NCI-H2227 (cell line): ENCODE data around the gene CD46.
A peak's percentile ranks its signal among the peaks of the same experiment; 100 is the strongest.
"Not testable (repeated sequence)": the region's sequence is repeated elsewhere in the genome, so short reads cannot be mapped to it uniquely, and the experiment has no call there.

Source experiments
- DNase-seq: peaks from one replicate; lab custom pipeline; 2025; ENCODE audit not compliant: unreplicated experiment; lab: John Stamatoyannopoulos, UW

The CD46 gene

GRCh38 chr1:207751790-207752455, at the start of gene CD46:
TSS of gene CD46 (plus strand) at chr1:207752054. CDS start at chr1:207752213, 159 bp downstream.
- peak; percentile 97 for DNase-seq

- no peak for DNase-seq
These were observed 49.5 kb upstream of the CD46 start for GRCh38 chr1:207702317-207702716.

GRCh38 chr1:207703712-207704111, 48.1 kb upstream of the CD46 start:
- DNase-seq, result no peak

GRCh38 chr1:207708004-207708403, 43.9 kb upstream of the CD46 start:
- DNase-seq, result not testable (repeated sequence)

- DNase-seq, result no peak
These were observed 40.6 kb upstream of the CD46 start for GRCh38 chr1:207711285-207711684.

- DNase-seq, result not testable (repeated sequence)
These were observed 39.2 kb upstream of the CD46 start for GRCh38 chr1:207712701-207713100.

- DNase-seq, result no peak
These were observed 38.3 kb upstream of the CD46 start for GRCh38 chr1:207713529-207713928.

GRCh38 chr1:207719234-207719633, 32.6 kb upstream of the CD46 start:
- no peak for DNase-seq

- DNase-seq, result not testable (repeated sequence)
These were observed 23.5 kb upstream of the CD46 start for GRCh38 chr1:207728200-207728858.

- not testable (repeated sequence) for DNase-seq
These were observed 14.2 kb upstream of the CD46 start for GRCh38 chr1:207737503-207738157.

- not testable (repeated sequence) for DNase-seq
These were observed 13.6 kb upstream of the CD46 start for GRCh38 chr1:207738158-207738659.

- no peak for DNase-seq
These were observed 11.6 kb upstream of the CD46 start for GRCh38 chr1:207740207-207740606.

- DNase-seq, result no peak
These were observed 8.9 kb upstream of the CD46 start for GRCh38 chr1:207742850-207743555.

GRCh38 chr1:207744000-207744534, 7.8 kb upstream of the CD46 start:
- no peak for DNase-seq

GRCh38 chr1:207745285-207745684, 6.6 kb upstream of the CD46 start:
- no peak for DNase-seq

GRCh38 chr1:207745839-207746767, 5.8 kb upstream of the CD46 start:
- no peak for DNase-seq

GRCh38 chr1:207747627-207748492, 4.0 kb upstream of the CD46 start:
- no peak for DNase-seq

- DNase-seq, result no peak
These were observed 2.9 kb upstream of the CD46 start for GRCh38 chr1:207748737-207749528.
